GM18873 (cell line): ENCODE results near the gene CDC14C.
"Not testable (repeated sequence)": the region's sequence is repeated elsewhere in the genome, so short reads cannot be mapped to it uniquely, and the experiment has no call there.

Experiments
- ATAC-seq: cut with Tn5 transposase; IDR thresholded peaks from one replicate; pipeline ENCODE4 v1.9.1; 2021; ENCODE audit warnings: mild to moderate bottlenecking, moderate library complexity, moderate number of reproducible peaks; ENCODE audit not compliant: unreplicated experiment, low FRiP score

Gene CDC14C

GRCh38 chr7:48924433-48924832, at the start of gene CDC14C:
CDC14C (plus strand) TSS chr7:48924547; CDS start chr7:48924673, 126 bp downstream.
- no peak for ATAC-seq

GRCh38 chr7:48875045-48875916, 49.1 kb upstream of the CDC14C start:
- ATAC-seq = no peak

DNA sequence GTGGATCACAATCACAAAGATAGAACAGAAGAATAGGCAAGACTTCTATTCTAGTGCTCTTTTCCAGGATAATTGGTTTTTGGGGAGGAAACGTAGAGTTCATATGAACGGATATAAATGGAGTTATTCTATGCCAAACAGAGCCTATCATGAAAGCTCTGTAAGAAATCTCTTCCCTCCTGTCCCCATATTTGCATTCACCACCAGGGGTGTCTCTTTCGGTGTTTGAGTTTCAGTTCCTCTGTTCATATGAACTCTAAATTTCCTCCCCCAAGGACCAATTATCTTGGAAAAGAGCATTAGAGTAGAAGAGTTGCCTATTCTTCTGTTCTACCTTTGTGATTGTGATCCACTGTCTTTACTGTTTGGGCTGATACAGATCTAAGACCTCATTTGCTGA, 48.3 kb upstream of the CDC14C start:
- ATAC-seq = no peak

GRCh38 chr7:48880851-48881250, 43.5 kb upstream of the CDC14C start:
- ATAC-seq = no peak

- no peak for ATAC-seq
Measured at GRCh38 chr7:48887500-48887899, 36.8 kb upstream of the CDC14C start.

- no peak for ATAC-seq
Measured at GRCh38 chr7:48894574-48894973, 29.8 kb upstream of the CDC14C start.

DNA sequence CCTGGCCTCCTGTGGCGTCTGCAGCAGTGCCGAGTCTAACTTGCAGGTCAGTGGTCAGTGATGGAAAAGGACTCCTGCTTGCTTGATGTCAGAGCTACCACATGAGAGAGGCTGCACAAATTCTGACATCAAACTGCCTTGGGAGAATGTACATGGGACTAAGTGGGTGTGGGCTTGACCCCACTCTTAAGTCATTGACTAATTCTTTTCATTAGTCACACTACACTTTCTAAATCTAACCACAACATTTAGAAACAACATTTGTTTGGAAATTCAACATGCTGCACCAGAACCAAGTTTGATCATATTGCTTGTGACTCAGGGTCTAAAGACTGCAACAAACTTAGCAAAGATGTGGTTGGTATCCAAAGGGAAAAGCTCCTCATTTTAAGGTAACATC, 24.4 kb upstream of the CDC14C start:
- no peak for ATAC-seq

DNA sequence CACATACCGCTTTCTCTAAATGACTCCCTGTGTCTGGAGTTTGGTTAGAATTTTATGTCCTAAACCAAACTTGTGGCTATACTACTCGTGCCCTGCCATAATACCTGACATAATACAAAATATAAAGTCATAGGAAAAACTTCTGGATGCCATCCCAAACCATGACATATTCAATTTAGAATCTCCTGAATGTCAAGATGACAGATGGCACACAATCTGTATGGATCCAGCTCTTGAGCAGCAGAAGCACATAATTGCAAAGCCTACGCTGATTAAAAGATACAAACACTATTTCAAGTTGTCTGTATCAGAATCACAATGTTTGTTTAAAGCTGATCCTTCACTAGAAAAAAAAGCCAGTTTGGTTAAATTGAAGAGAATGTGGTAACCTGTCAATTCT, 22.4 kb upstream of the CDC14C start:
- no peak for ATAC-seq

DNA sequence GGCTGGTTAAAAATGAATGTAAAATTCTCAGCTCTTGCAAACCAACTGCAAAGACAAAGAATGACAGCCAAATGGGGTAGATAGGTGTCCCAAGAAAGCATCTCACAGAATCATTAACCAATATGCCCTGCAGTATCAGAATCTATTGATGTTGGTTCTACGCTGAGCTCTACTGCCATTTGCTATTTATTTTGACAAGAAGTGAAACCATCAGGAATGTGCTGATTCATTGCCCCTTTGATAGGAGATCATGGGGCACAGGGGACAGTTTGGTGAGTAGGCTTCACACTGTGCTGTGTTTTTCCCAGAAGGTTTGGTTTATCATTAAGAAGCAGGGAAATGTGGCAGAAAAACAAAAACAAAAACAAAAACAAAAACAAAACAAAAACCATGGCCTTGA, 19.4 kb upstream of the CDC14C start:
- ATAC-seq = no peak

DNA sequence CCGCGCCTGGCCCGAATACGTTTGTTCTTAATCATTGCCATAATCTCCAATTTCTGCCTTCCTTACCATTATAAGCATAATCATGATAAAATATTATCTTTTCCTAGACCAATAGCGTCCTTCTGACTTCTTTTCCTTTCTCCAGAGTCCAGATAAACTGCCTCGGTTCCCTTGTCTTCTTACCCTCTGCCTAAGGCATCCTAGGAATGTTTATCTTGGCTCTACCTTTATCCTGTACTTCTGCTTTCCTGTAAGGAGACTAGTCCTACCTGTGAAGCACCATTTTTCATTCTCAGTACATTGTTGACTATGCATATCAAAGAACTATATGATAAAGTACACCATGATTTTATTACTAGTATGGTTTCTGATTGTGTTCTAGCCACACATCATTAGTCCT, 18.7 kb upstream of the CDC14C start:
- not testable (repeated sequence) for ATAC-seq

DNA sequence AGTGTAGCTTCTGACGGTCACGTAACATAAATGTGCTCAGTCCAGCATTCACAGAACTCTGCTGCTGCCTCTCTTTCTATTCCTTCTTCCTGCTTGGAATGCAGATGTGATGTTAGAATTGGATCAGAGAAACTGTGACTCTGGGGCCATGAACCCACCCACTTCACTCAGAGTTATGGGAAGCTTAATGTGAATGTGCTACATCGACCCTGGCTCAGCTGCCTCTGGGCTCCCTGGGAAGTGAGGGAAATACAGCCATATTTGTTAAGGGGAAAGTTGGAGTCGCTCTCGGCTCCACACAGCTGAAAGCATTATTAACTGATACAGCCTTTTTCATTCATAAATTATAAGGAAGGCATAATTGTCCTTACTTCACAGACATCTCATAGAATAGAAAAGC, 14.5 kb upstream of the CDC14C start:
- not testable (repeated sequence) for ATAC-seq

- ATAC-seq = no peak
Measured at GRCh38 chr7:48931481-48931880, 7.1 kb downstream of the CDC14C start.

DNA sequence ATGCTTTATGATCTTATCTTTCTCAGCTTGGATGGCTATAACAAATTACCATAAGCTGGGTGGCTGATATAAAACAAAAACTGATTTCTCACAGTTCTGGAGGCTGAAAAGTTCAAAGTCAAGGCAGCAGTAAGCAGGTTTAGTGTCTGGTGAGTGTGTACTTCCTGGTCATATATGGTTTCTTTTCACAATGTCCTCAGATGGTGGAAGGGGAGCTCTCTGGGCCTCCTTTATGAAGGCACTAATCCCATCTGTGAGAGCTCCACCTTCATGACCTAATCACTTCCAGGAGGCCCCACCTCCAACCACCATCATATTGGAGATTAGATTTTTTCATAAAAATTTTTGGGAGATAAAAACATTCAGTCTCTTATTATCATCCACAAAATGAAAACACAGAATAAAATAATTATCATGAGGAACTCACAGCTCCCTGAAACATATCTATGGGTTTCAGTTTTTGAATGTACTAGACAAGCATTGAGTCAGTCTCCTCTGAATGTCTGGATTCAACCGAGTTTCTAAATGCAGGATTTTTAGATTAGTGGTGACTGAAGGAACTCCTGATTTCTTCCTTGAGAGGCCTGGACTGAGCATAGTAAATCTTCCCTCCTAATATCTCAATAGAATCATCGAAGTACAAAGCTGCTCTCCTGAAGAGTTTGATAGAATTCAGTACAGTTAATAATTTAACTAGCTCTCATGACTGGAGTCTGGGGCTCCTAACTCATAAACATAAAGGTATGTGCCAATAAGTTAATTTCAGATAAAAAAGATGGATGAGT, 8.0 kb downstream of the CDC14C start:
- ATAC-seq = no peak

DNA sequence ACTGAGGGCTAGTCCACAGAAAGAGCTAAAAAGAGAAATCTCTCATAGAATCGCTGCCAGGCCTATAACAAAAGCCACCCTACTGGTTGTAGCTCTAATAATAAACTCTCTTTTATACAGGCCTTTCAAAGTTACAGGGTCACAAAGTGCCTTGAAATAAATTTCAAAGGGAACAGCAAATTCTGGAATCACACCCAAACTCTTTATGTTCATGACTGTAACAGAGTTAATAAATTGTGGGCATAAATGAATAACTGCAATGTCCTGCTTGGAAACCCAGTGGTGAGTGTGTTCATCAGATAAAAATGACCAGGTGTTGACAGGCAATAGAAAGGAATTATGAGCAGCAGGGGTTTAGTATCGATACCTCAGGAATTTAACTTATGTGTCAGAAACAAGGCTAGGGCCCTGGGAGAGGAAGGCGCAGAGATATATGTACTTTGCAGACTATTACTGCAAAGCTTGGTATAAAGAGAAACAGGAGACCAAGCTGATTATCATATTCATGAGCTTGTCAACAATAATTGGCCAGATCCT, 9.3 kb downstream of the CDC14C start:
- no peak for ATAC-seq

DNA sequence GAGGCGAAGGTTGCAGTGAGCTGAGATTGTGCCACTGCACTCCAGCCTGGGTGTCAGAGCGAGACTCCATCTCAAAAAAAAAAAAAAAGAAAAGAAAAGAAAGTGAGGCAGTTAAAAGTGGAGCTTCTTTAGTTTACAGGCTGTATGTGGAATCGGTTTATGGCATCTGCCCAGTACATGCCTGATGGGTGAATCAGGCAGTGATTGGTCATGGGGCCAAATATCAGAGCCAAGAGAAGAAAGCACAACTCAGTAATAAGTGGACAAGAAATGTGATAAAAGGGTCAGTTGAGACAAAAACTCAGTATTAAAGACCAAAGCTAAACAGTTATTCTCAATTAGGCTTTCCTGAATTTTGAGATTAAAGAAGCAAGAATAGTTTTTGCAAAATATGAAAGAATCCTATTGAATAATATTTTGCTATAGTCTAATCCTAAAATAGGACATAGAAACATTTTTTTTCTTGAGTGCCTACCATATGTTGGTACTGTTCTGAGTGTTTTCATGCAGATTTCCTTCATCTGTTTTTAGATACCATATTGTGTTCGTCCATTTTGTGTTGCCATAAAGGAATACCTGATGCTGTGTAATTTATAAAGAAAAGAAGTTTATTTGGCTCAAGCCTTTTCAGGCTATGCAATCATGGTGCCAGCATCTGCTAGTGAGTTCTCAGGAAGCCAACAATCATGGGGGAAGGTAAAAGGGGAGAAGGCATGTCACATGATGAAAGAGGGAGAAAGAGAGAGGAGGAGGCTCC, 14.4 kb downstream of the CDC14C start:
- no peak for ATAC-seq

DNA sequence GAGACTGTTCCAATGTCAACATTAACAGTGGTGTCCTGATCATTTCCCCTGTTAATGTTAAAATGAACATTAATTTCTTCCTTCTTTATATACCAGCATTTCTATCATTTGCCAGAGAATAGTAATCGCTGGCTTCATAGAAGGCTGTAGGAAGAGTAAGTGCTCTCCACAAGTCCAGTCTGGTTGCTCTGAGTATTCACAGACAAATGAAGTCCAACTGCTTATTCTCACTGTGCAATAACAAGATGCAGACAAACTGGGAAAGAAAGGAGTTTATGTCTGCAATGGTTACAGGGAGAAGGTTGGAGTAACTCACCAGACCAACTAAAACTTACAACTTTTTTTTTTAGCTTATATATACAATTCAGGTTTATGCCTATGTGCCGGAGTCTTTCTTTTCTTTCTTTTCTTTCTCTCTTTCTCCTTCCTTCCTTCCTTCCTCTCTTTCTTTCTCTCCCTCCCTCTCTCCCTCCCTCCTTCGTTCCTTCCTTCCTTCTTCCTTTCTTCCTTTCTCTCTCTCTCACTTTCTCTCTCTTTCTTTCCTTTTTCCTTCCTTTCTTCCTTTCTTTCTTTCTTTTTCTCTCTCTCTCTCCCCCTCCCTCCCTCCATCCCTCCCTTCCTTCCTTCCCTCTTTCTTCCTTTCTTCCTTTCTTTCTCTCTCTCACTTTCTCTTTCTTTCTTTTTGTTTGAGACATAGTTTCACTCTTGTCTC, 19.1 kb downstream of the CDC14C start:
- no peak for ATAC-seq

GRCh38 chr7:48955916-48956315, 31.6 kb downstream of the CDC14C start:
- ATAC-seq = no peak

GRCh38 chr7:48959676-48960075, 35.3 kb downstream of the CDC14C start:
- no peak for ATAC-seq

GRCh38 chr7:48962821-48963505, 38.6 kb downstream of the CDC14C start:
- ATAC-seq = no peak
